Measurements from ENCODE around the gene CD300LD.

The CD300LD gene

GRCh38 chr17:74619077-74619673 lies 27.1 kb upstream of the CD300LD start:
- no peak for DNase-seq (ENCODE audit: low read depth)
- H3K4me3 ChIP-seq (replicated peaks; ENCODE audit: low read depth, low read length) = no peak overlapping the region
- TF ChIP-seq, protein P1, sequence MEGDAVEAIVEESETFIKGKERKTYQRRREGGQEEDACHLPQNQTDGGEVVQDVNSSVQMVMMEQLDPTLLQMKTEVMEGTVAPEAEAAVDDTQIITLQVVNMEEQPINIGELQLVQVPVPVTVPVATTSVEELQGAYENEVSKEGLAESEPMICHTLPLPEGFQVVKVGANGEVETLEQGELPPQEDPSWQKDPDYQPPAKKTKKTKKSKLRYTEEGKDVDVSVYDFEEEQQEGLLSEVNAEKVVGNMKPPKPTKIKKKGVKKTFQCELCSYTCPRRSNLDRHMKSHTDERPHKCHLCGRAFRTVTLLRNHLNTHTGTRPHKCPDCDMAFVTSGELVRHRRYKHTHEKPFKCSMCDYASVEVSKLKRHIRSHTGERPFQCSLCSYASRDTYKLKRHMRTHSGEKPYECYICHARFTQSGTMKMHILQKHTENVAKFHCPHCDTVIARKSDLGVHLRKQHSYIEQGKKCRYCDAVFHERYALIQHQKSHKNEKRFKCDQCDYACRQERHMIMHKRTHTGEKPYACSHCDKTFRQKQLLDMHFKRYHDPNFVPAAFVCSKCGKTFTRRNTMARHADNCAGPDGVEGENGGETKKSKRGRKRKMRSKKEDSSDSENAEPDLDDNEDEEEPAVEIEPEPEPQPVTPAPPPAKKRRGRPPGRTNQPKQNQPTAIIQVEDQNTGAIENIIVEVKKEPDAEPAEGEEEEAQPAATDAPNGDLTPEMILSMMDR (IDR thresholded peaks at IDR 0.05; ENCODE audit: low read length, missing control alignments) = no peak

DNA sequence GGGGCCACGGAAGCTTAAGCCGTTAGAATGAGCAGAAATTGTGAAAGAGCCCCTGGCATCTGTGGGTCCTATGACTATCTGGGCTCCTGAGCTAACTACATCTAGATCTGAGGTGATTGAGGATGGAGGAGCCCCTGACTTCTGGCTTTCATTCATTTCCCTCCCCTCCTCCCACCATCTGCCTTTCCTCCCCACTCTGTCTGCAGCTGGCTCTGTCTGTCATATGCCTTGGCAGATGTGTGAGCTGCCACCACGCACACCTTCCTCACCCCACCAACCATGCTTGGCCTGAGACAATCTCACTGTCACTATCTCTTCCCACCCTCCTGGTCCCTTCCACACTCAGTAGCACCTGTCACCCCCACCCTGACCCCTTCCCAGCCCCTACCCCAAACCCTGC lies 26.4 kb upstream of the CD300LD start:
- DNase-seq (ENCODE audit: low read depth) = no peak
- TF ChIP-seq, protein P1 (IDR thresholded peaks at IDR 0.05; ENCODE audit: low read length, missing control alignments) = no peak
- no peak overlapping the region for H3K4me3 ChIP-seq (replicated peaks; ENCODE audit: low read depth, low read length)

- no peak overlapping the region for H3K4me3 ChIP-seq (replicated peaks; ENCODE audit: low read depth, low read length)
- TF ChIP-seq, protein P1 (IDR thresholded peaks at IDR 0.05; ENCODE audit: low read length, missing control alignments) = no peak
- DNase-seq (ENCODE audit: low read depth) = no peak
Measured at GRCh38 chr17:74616696-74617095, 24.6 kb upstream of the CD300LD start.

DNA sequence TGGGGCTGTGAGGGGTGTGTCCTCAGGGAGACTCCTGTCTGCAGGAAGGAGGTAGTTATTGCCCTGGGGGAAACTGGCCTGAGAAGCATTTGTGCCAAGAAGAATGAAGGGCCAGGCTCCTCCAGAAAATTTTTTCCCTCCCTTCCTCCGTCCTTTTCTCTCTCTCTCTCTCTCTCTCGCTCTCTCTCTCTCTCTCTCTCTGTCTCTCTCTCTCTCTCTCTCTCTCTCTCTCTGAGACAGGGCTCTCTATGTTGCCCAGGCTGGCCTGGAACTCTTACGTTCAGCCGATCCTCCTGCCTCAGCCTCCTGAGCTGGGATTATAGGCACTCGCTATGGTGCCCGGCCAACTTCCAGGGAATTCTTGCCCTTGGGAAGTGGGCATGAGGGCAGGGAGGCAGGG lies 20.0 kb upstream of the CD300LD start:
- TF ChIP-seq, protein P1 (IDR thresholded peaks at IDR 0.05; ENCODE audit: low read length, missing control alignments) = no peak
- no peak overlapping the region for H3K4me3 ChIP-seq (replicated peaks; ENCODE audit: low read depth, low read length)
- DNase-seq (ENCODE audit: low read depth) = no peak

GRCh38 chr17:74610108-74610507 lies 18.0 kb upstream of the CD300LD start:
- no peak for DNase-seq (ENCODE audit: low read depth)
- TF ChIP-seq, protein P1 (IDR thresholded peaks at IDR 0.05; ENCODE audit: low read length, missing control alignments) = no peak
- H3K4me3 ChIP-seq (replicated peaks; ENCODE audit: low read depth, low read length) = no peak overlapping the region

DNA sequence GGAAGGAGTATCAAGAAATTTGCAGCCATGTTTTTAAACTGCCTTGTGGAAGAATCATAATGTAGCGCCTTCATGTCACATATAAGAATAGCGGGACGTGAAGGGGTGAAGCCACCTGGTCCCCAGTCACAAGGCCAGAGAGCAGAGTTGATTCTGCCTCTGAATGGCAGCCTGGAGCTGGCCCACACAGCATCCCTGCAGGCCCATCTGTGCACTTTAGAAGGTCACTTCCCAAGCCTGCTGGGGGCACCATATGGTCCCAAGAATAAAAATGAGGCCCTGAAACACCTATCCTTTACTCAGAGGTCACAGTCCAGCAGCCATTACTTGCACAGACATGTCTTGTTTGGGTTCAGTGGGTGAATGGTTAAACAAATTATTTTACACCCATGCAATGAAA lies 16.4 kb upstream of the CD300LD start:
- DNase-seq (ENCODE audit: low read depth) = no peak
- TF ChIP-seq, protein P1 (IDR thresholded peaks at IDR 0.05; ENCODE audit: low read length, missing control alignments) = no peak
- no peak overlapping the region for H3K4me3 ChIP-seq (replicated peaks; ENCODE audit: low read depth, low read length)

DNA sequence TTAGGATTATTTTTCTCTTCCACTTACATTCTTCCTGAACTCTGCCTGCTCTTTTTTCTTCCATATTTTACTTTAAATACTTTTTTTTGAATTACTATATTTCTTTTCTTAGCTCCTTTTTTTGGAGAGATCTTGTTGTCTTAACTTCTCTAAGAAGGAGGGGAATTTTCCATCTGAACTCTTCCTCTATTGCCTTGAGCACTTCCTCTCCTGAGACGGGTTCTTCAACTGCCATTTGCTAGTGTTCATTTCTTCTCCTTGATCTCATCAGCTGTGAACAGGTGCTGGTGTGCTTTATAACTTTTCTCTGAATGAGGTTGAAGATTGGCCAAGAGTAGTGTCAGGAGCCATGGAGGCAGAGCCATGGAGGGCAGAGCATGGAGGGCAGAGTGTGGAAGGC lies 15.1 kb upstream of the CD300LD start:
- no peak overlapping the region for H3K4me3 ChIP-seq (replicated peaks; ENCODE audit: low read depth, low read length)
- DNase-seq (ENCODE audit: low read depth) = no peak
- TF ChIP-seq, protein P1 (IDR thresholded peaks at IDR 0.05; ENCODE audit: low read length, missing control alignments) = no peak
